Measurements from ENCODE around the gene DOK4.
A peak's percentile ranks its signal among the peaks of the same experiment; 100 is the strongest.
"Not testable (repeated sequence)": the region's sequence is repeated elsewhere in the genome, so short reads cannot be mapped to it uniquely, and the experiment has no call there.

The DOK4 gene

GRCh38 chr16:57445510-57445909 lies 40.8 kb downstream of the DOK4 start:
- no peak for DNase-seq (ENCODE audit: low spot score)

- peak; percentile 62 for DNase-seq (ENCODE audit: low spot score)
Measured at GRCh38 chr16:57444711-57445110, 41.6 kb downstream of the DOK4 start.

- DNase-seq (ENCODE audit: low spot score) = not testable (repeated sequence)
Measured at GRCh38 chr16:57440551-57440950, 45.7 kb downstream of the DOK4 start.

GRCh38 chr16:57439947-57440346 lies 46.3 kb downstream of the DOK4 start:
- DNase-seq (ENCODE audit: low spot score) = not testable (repeated sequence)

GRCh38 chr16:57435838-57436237 lies 50.5 kb downstream of the DOK4 start:
- no peak for DNase-seq (ENCODE audit: low spot score)

GRCh38 chr16:57434003-57434402 lies 52.3 kb downstream of the DOK4 start:
- DNase-seq (ENCODE audit: low spot score) = no peak

GRCh38 chr16:57432989-57433388 lies 53.3 kb downstream of the DOK4 start:
- no peak for DNase-seq (ENCODE audit: low spot score)

- DNase-seq (ENCODE audit: low spot score) = no peak
Measured at GRCh38 chr16:57432505-57432904, 53.8 kb downstream of the DOK4 start.

- DNase-seq (ENCODE audit: low spot score) = no peak
Measured at GRCh38 chr16:57430955-57431354, 55.3 kb downstream of the DOK4 start.

- DNase-seq (ENCODE audit: low spot score) = no peak
Measured at GRCh38 chr16:57427824-57428223, 58.5 kb downstream of the DOK4 start.

GRCh38 chr16:57427307-57427706 lies 59.0 kb downstream of the DOK4 start:
- DNase-seq (ENCODE audit: low spot score) = no peak

GRCh38 chr16:57426356-57426755 lies 59.9 kb downstream of the DOK4 start:
- no peak for DNase-seq (ENCODE audit: low spot score)

GRCh38 chr16:57424583-57424982 lies 61.7 kb downstream of the DOK4 start:
- no peak for DNase-seq (ENCODE audit: low spot score)

- DNase-seq (ENCODE audit: low spot score) = no peak
Measured at GRCh38 chr16:57423152-57423551, 63.1 kb downstream of the DOK4 start.

GRCh38 chr16:57422026-57422944 lies 64.0 kb downstream of the DOK4 start:
- peak; percentile 67 for DNase-seq (ENCODE audit: low spot score)
